ENCODE measurements around the gene RNU11.
"Not testable (repeated sequence)": the region's sequence is repeated elsewhere in the genome, so short reads cannot be mapped to it uniquely, and the experiment has no call there.

RNU11 gene
- total RNA-seq, result 0 to 0.24 reads per million in 2 donors

- peak; percentile 80 for DNase-seq
Observed at GRCh38 chr1:28648474-28649198, at the start of gene RNU11. Gene RNU11, plus strand, starts transcription at chr1:28648600.

DNA sequence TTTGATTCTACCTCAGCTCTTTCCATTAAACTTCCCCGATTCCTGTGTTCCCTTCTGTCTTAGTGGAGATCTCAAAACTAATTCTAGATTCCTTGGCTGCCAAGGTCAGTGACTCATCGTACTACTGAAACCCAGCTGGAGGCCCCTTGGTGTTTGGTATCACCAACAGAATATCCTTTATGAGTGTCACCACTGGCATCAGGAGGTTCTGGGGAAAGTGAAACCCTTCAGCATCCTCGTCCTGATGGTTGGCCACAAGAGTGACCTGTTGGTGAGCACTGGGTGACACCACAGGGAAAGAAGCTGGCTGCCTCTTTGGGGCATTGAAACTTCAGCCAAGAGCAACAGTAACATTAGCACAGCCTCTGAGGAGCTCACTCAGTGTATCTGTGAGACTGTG lies 46.7 kb upstream of the RNU11 start:
- DNase-seq, result no peak

- DNase-seq, result peak; percentile 8
Observed at GRCh38 chr1:28602536-28603439, 45.6 kb upstream of the RNU11 start.

GRCh38 chr1:28604411-28604810 lies 44.0 kb upstream of the RNU11 start:
- DNase-seq, result no peak

- DNase-seq, result no peak
Observed at GRCh38 chr1:28604962-28605361, 43.4 kb upstream of the RNU11 start.

DNA sequence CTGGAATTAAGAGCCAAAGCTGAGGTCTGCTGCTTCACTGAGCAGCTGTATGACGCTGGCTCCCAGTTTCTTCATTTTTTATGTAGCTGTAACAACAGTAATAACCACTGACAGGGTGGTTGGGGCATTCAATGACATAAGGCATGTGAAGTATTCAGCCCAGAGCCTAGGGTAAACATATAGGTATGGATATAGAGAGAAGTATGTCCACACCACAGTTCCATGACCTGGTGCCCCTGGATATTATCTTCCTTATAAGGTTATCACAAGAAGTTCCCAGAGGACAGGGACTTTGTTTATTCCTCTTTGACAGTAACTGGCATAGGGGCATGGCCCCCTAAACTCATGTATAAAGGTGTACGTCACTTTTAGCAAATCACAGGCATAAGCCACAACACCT lies 41.6 kb upstream of the RNU11 start:
- DNase-seq, result no peak

DNA sequence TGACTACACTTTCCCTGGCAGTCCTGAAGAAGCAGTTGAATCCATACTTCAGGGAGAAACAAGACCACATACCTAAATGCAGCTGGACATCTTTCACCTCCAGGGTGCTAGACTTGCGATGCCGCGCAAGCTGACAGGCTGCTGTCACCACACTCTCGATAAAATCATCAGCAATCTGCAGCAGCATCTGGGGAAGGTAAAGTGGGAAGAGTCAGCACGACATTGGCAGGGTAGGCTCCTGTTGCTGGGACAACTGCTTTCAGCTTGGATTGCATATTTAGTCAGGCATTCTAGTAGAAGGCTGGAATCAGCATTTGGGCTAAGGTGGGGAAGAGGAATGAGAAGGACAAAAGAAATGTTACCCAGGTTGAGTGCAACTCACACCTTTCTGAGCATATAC lies 35.2 kb upstream of the RNU11 start:
- no peak for DNase-seq

DNA sequence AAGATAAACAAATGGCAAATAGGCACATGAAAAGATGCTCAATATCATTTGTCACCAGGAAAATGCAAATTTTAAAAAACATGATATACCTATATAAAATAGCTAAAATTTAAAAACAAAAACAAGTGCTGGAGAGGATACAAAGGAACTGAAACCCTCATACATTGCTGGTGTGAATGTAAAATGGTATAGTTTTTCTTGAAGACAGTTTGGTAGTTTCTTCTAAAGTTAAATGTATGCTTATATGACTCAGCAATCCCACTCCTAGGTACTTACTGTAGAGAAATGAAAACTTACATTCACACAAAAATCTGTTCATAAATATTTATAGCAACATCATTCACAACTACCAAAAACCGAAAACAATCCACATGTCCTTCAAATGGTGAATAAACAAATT lies 16.7 kb upstream of the RNU11 start:
- no peak for DNase-seq

- DNase-seq, result no peak
Observed at GRCh38 chr1:28632560-28632959, 15.8 kb upstream of the RNU11 start.

- peak; percentile 12 for DNase-seq
Observed at GRCh38 chr1:28640766-28641165, 7.6 kb upstream of the RNU11 start.

- DNase-seq, result no peak
Observed at GRCh38 chr1:28642056-28642846, 6.1 kb upstream of the RNU11 start.

DNA sequence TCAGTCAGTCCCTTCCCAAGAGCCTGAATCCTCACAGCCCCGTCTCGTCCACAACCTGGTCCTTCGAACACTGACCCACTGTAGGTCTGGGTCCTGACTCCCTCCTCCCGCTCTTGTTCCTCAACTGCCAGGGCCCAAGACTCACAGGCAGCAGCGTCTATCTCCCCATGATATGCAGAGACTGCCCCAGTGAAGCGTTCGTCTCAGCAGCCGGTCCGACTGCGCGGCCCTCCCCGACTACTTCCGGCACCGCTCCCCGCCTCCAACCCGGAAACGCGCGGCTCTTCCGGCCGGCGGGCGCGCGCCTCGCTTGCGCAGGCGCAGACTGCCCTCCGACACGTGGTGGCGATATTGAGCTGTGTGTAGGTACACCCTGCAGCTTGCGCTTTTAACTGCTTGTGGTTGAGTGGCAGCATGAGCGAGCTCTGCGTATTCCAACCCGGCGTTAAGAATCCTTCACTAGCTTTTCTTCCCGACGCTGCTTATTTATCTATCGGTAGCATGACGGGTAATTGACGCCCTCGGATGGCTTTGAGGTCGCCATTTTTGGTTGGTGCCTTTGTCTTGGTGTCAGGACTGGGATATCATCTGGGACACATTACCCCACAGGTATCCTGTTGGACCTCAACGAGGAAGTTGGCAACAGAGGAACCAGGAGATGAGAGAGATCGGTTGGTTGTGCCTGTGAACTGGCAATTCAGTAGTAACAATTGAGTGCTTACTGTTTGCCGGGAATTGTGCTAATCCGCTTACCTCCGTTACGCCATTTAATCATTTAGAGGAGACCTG lies 5.4 kb upstream of the RNU11 start, which contains the start of gene TAF12:
TAF12 (minus strand) TSS at position 221 of the 789 bp plus-strand sequence. CDS start 20,986 bp downstream, outside the sequence.
- peak; percentile 89 for DNase-seq

DNA sequence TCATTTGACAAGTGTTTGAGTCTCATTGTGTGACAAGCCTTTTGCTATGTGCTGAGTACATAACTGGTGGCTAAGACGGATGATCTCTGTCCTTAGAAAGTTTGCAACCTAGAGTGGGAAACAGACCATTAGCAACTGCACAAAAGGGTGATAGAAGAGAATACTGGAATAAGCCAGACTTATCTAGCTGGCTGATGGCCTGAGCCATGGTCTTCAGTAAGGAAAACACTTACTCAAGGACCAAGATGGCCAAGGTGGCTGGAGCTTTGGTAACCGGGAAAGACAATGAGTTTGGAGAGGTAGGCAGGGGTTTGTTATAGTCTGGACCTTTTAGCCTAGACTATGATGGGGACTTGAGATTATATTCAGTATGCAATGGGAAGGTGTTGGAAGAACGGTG lies 3.9 kb upstream of the RNU11 start:
- no peak for DNase-seq

GRCh38 chr1:28645406-28645805 lies 3.0 kb upstream of the RNU11 start:
- DNase-seq, result not testable (repeated sequence)

DNA sequence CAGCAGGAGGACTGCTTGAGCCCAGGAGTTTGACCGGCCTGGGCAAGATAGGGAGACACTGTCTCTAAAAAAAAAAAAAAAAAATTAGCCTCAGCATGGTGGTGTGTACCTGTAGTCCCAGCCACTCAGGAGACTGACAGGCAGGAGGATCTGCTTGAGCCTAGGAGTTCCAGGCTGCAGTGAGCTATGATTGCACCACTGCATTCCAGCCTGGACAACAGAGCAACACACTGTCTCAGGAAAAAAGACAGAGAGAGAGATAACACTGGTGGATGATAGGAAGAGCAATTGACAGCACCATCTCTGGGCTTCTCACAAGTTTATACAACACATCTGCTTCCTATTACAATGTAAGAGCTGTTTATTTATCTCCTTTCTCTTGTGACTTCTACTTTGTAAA lies 2.4 kb upstream of the RNU11 start:
- no peak for DNase-seq

DNA sequence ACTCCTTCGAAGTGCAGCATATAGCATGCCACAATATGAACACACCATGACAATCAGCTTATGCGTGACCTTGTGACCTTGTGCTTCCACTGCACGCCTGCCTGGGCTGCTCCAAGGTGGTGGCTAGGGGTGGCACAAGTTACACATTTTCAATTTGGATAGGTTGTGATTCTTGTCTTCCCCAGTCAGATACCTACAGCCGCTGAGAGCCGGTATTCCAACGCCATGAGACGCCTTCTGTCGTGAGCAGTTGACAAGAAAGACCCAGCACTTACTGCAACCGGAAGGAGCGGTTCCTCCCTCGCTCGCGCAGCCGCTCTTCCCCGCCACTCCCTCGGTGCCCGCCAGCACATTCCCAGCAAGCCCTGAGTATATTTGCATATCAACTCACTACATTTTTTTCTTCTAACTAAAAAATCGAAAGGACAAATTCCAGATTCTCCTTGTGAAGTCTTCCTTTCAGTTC lies 359 bp upstream of the RNU11 start:
- DNase-seq, result peak; percentile 77

DNA sequence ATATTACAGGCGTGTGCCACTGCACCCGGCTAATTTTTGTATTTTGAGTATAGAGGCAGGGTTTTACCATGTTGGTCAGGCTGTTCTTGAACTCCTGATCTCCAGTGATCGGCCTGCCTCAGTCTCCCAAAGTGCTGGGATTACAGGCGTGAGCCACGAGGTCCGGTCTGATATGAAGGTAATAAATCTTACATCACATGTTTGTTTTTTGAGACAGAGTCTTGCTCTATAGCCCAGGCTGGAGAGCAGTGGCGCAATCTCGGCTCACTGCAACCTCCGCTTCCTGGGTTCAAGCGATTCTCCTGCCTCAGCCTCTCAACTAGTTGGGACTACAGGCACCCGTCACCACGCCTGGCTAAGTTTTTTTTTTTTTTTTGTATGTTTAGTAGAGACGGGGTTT lies 4.7 kb downstream of the RNU11 start:
- DNase-seq, result not testable (repeated sequence)

- not testable (repeated sequence) for DNase-seq
Observed at GRCh38 chr1:28653870-28654269, 5.5 kb downstream of the RNU11 start.

- not testable (repeated sequence) for DNase-seq
Observed at GRCh38 chr1:28655448-28656311, 7.3 kb downstream of the RNU11 start.

- DNase-seq, result no peak
Observed at GRCh38 chr1:28656335-28656734, 7.9 kb downstream of the RNU11 start.

All from T-helper 9 cell (primary cell).